Measurements from ENCODE around the gene POMT2.
"Not testable (repeated sequence)": the region's sequence is repeated elsewhere in the genome, so short reads cannot be mapped to it uniquely, and the experiment has no call there.

Gene POMT2

GRCh38 chr14:77290705-77291104 is 30.0 kb downstream of the POMT2 start:
- DNase-seq = no peak

- DNase-seq = no peak
These were observed 34.1 kb downstream of the POMT2 start for GRCh38 chr14:77286576-77286975.

- no peak for DNase-seq
These were observed 36.2 kb downstream of the POMT2 start for GRCh38 chr14:77284466-77284865.

- no peak for DNase-seq
These were observed 36.6 kb downstream of the POMT2 start for GRCh38 chr14:77284066-77284465.

GRCh38 chr14:77281852-77282410 is 38.8 kb downstream of the POMT2 start:
- DNase-seq = no peak

- not testable (repeated sequence) for DNase-seq
These were observed 39.8 kb downstream of the POMT2 start for GRCh38 chr14:77280921-77281320.

- no peak for DNase-seq
These were observed 41.0 kb downstream of the POMT2 start for GRCh38 chr14:77279719-77280118.

GRCh38 chr14:77278461-77279230 is 42.0 kb downstream of the POMT2 start:
- no peak for DNase-seq

- DNase-seq = no peak
These were observed 43.7 kb downstream of the POMT2 start for GRCh38 chr14:77276959-77277358.

GRCh38 chr14:77276295-77276935 is 44.3 kb downstream of the POMT2 start:
- DNase-seq = no peak

- DNase-seq = no peak
These were observed 45.1 kb downstream of the POMT2 start for GRCh38 chr14:77275601-77276017.

- DNase-seq = no peak
These were observed 45.6 kb downstream of the POMT2 start for GRCh38 chr14:77275041-77275580.

GRCh38 chr14:77273796-77274195 is 46.9 kb downstream of the POMT2 start:
- DNase-seq = no peak

- DNase-seq = no peak
These were observed 48.4 kb downstream of the POMT2 start for GRCh38 chr14:77272261-77272660.

- DNase-seq = no peak
These were observed 49.5 kb downstream of the POMT2 start, which contains the start of gene NGB for GRCh38 chr14:77271113-77271710. TSS of gene NGB (minus strand) at chr14:77271206. CDS start at chr14:77270937, 269 bp downstream.

- no peak for DNase-seq
These were observed 50.1 kb downstream of the POMT2 start for GRCh38 chr14:77270361-77271112.

- no peak for DNase-seq
These were observed 51.6 kb downstream of the POMT2 start for GRCh38 chr14:77268989-77269600.

GRCh38 chr14:77267937-77268699 is 52.6 kb downstream of the POMT2 start:
- no peak for DNase-seq

GRCh38 chr14:77266336-77266735 is 54.3 kb downstream of the POMT2 start:
- DNase-seq = no peak

GRCh38 chr14:77265561-77266335 is 54.9 kb downstream of the POMT2 start:
- DNase-seq = no peak

GRCh38 chr14:77265187-77265515 is 55.5 kb downstream of the POMT2 start:
- no peak for DNase-seq
